ENCODE results near the gene CHRNA10. TPM values are rescaled to one million over a fixed set of nuclear protein-coding genes. Genes with fewer than 3 reads are reported as not detected.
"Not testable (repeated sequence)": the region's sequence is repeated elsewhere in the genome, so short reads cannot be mapped to it uniquely, and the experiment has no call there.

The CHRNA10 gene
- polyA plus RNA-seq, 1 of the 3 experiments (the other 2 are of a cell fraction): 1.1 TPM

DNA sequence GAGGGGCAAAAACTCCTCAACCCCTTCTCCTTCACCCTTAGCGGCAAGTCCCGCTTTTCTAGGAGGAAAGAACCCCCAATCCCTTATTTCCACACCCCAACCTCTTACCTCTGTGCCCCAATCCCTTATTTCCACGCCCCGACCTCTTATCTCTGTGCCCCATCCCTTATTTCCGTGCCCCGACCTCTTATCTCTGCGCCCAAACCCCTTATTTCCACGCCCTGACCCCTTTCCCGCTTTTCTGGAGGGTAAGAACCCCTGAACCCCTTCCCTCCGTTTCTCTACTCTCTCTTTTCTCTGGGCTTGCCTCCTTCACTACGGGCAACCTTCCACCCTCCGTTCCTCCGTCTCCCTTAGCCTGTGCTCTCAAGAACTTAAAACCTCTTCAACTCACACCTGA lies 22.3 kb downstream of the CHRNA10 start:
- H3K79me2 ChIP-seq (ENCODE audit: insufficient read depth); H3K4me1 ChIP-seq (ENCODE audit: control insufficient read depth in 1 of 2, insufficient read depth in 2 of 2, low read depth in 1 of 2, low read length in 1 of 2); H3K9me3 ChIP-seq; H3K9me2 ChIP-seq; H3K27ac ChIP-seq (ENCODE audit: low read depth in 2 of 2, low read length in 1 of 2); H2AFZ ChIP-seq (ENCODE audit: low read depth); H4K20me1 ChIP-seq (ENCODE audit: insufficient read depth); H3K9ac ChIP-seq; POLR2A ChIA-PET; H3F3A ChIP-seq (replicated peaks; ENCODE audit: insufficient read depth); CTCF ChIA-PET; H3K4me2 ChIP-seq; DNase-seq; H3K4me3 ChIP-seq (ENCODE audit: low read depth in 2 of 2, low read length in 1 of 2); H3K36me3 ChIP-seq (replicated peaks in 1 of 2; ENCODE audit: control insufficient read depth in 1 of 2, insufficient read depth in 2 of 2, low read length in 1 of 2): not testable (repeated sequence)
- H3K27me3 ChIP-seq (ENCODE audit: insufficient read depth): peaks cover 13% of the 10 kb centered on the region; the same call in 1 of the 2 replicates
- WGBS (ENCODE audit: low lambda C conversion rate): 25% methylated on average over 13 of the region's 13 CpGs

DNA sequence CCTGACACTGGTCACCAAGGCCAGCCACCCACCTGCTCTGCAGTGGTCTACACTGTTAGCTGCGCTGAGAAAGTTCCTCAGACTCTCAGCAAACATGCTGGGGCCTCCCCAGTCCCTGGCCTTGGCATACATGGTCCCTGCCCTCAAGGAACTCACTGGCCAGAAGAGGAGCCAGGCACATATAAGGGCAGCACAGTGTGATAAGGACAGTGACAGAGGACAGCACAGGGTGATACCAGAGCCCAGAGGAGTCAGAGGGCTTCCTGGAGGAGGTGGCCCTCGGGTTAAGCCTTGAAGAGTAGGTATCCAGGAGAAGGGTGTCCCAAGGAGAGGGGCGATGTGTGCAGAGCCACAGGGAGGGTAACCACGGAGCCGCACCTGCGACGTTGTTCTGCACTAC lies 25.6 kb downstream of the CHRNA10 start:
- H3K4me3 ChIP-seq (ENCODE audit: low read depth in 2 of 2, low read length in 1 of 2): no peak overlapping the region
- WGBS (ENCODE audit: low lambda C conversion rate): 57% methylated on average over 7 of the region's 7 CpGs
- no peaks in the 10 kb centered on the region for H3K36me3 ChIP-seq (replicated peaks in 1 of 2; ENCODE audit: control insufficient read depth in 1 of 2, insufficient read depth in 2 of 2, low read length in 1 of 2)
- ChIA-PET CTCF (no interaction called here), POLR2A (no interaction called here)
- no peak for DNase-seq
- no peak overlapping the region for H3K27ac ChIP-seq (ENCODE audit: low read depth in 2 of 2, low read length in 1 of 2)
- H3K9me2 ChIP-seq: no peaks in the 10 kb centered on the region
- H2AFZ ChIP-seq (ENCODE audit: low read depth): no peak overlapping the region
- no peaks in the 10 kb centered on the region for H3F3A ChIP-seq (replicated peaks; ENCODE audit: insufficient read depth)
- H3K9me3 ChIP-seq: no peaks in the 10 kb centered on the region
- TF ChIP-seq, protein P1, sequence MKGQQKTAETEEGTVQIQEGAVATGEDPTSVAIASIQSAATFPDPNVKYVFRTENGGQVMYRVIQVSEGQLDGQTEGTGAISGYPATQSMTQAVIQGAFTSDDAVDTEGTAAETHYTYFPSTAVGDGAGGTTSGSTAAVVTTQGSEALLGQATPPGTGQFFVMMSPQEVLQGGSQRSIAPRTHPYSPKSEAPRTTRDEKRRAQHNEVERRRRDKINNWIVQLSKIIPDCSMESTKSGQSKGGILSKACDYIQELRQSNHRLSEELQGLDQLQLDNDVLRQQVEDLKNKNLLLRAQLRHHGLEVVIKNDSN (IDR thresholded peaks at IDR 0.05; ENCODE audit: borderline replicate concordance, low read depth): no peak
- TF ChIP-seq, protein P2, sequence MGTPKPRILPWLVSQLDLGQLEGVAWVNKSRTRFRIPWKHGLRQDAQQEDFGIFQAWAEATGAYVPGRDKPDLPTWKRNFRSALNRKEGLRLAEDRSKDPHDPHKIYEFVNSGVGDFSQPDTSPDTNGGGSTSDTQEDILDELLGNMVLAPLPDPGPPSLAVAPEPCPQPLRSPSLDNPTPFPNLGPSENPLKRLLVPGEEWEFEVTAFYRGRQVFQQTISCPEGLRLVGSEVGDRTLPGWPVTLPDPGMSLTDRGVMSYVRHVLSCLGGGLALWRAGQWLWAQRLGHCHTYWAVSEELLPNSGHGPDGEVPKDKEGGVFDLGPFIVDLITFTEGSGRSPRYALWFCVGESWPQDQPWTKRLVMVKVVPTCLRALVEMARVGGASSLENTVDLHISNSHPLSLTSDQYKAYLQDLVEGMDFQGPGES (IDR thresholded peaks at IDR 0.05; ENCODE audit: low read depth, low read length): no peak
- TF ChIP-seq RAD21 (IDR thresholded peaks at IDR 0.05; ENCODE audit: low read length) (no peak), RCOR1 (IDR thresholded peaks at IDR 0.05; ENCODE audit: low read length) (no peak), YY1 (IDR thresholded peaks at IDR 0.05; ENCODE audit: low read depth) (no peak), CHD2 (IDR thresholded peaks at IDR 0.05; ENCODE audit: low read length, partially characterized antibody) (no peak), FOSL2 (IDR thresholded peaks at IDR 0.05; ENCODE audit: borderline replicate concordance, low read depth) (no peak), SIN3A (IDR thresholded peaks at IDR 0.05; ENCODE audit: borderline replicate concordance, low read depth, low read length) (no peak), JUND (IDR thresholded peaks at IDR 0.05) (no peak), TEAD4 (IDR thresholded peaks at IDR 0.05; ENCODE audit: borderline replicate concordance, insufficient read depth) (no peak), FOXJ3 (CRISPR knock-in tag; IDR thresholded peaks at IDR 0.05) (no peak)
- TF ChIP-seq, protein P3, sequence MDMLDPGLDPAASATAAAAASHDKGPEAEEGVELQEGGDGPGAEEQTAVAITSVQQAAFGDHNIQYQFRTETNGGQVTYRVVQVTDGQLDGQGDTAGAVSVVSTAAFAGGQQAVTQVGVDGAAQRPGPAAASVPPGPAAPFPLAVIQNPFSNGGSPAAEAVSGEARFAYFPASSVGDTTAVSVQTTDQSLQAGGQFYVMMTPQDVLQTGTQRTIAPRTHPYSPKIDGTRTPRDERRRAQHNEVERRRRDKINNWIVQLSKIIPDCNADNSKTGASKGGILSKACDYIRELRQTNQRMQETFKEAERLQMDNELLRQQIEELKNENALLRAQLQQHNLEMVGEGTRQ (IDR thresholded peaks at IDR 0.05; ENCODE audit: borderline replicate concordance, low read depth, low read length): no peak
- TF ChIP-seq, protein P4, sequence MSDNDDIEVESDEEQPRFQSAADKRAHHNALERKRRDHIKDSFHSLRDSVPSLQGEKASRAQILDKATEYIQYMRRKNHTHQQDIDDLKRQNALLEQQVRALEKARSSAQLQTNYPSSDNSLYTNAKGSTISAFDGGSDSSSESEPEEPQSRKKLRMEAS (IDR thresholded peaks at IDR 0.05; ENCODE audit: low read depth): no peak
- no peak overlapping the region for H3K9ac ChIP-seq
- H3K79me2 ChIP-seq (ENCODE audit: insufficient read depth): no peaks in the 10 kb centered on the region
- H4K20me1 ChIP-seq (ENCODE audit: insufficient read depth): no peaks in the 10 kb centered on the region
- peaks cover 0 to 8% of the 10 kb centered on the region in 2 experiments; a peak in 1 of 4 replicates for H3K4me1 ChIP-seq (ENCODE audit: control insufficient read depth in 1 of 2, insufficient read depth in 2 of 2, low read depth in 1 of 2, low read length in 1 of 2)
- H3K27me3 ChIP-seq (ENCODE audit: insufficient read depth): peaks cover 13% of the 10 kb centered on the region; the same call in 1 of the 2 replicates
- no peak overlapping the region for H3K4me2 ChIP-seq

Measured in SK-N-SH (cell line).